ENCODE data around the gene ARL14EP. TPM values are rescaled to one million over a fixed set of nuclear protein-coding genes. Genes with fewer than 3 reads are reported as not detected.
A peak's percentile ranks its signal among the peaks of the same experiment; 100 is the strongest.

The ARL14EP gene
- 10 to 100 TPM; 11.3 to 11.8 TPM for total RNA-seq
- long read RNA-seq, transcript ARL14EP-201 (4 exons, 2,430 nt), result major isoform, 18 of 22 reads
- long read RNA-seq, partial matches to known transcripts, result 1 of 22 reads
- long read RNA-seq, other reads (novel, unspliced or antisense), result 2 of 22 reads

DNA sequence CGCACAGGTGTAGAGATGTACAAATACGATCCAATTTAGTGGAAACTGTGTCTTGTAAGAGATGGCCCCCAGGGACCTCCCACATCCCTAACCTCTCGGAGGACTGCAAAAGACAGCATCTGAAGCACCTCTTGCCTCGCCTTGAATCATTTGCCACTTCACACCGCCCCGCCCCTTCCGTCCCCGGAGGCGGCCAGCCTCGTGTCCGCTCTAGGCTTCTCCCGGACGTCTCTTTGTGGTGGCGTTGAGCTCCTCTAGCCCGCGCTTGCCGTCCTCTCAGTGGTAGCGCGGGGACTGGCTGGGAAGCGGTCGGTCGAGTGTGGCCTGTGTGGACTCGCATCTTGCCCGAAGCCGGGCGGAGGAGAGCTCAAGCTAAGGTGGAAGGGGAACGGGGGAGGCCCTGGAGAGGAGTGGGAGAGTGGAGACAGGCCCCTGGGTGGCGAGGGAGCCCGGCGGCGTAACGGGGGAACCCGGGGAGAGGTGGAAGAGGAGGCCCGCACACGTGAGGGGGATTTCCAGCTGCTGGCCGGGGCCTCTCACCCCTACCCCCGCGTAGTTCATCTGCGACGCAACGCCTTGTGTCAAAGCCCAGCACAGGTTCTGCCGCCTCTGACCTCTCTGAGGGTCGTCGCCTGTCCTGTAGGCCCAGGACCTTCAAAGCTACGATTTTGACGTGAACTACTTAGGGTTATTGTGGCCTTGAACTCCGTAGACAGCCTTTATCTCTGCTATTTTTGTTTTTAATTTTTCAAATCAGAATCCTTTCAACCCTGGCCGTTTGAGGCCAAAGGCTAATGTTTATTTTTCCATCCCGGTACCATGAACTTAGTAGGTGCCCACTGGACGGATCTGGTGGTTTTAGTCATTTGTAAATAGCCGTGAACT is at the start of gene ARL14EP:
ARL14EP (plus strand) TSS at position 279 of the 885 bp plus-strand sequence. CDS start 7,845 bp downstream, outside the sequence.
- peak; percentile 99 for ATAC-seq
- DNase-seq, result peak; percentile 93 to 95
- intact Hi-C loops (cut with DNase I, micrococcal nuclease), result no loop called here

DNA sequence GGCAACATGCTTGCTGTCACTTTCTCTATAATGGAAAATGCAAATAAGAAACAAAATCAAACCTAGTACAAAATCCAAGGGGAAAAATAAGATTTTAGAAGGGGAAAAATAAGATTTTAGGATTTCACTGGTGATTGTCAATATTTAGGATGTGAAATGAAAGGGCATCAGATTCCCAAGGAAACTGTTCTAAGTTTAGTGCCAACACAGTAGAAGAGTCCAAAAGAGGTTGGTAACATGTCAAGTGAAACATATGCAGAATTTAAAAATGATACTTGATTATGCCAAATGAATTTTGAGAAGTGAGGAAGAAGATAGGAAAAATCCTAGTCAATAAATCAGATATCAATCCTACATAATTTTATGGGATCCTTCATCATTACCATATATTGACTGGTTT is 45.7 kb upstream of the ARL14EP start:
- ATAC-seq (no peak), DNase-seq (no peak)
- intact Hi-C loops (cut with DNase I, micrococcal nuclease), result no loop called here

DNA sequence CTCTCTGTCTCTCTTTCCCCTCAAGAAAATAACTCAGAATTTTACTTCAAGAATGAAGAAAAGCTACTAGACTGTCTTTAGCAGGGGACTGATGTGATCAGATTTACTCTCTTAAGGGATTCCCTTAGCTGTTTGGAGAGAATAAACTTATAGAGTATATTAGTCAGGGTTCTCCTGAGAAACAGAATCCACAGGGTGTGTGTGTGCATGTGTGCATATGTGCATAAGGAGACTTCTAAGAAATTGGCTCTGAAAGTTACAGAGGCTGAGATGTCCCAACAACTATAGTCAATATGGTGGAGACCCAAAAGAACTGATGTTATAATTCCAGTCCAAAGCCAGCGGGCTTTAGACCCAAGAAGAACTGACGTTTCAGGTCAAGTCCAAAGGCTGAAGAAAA is 43.1 kb upstream of the ARL14EP start:
- DNase-seq (no peak), ATAC-seq (no peak)
- intact Hi-C loops (cut with DNase I, micrococcal nuclease), result no loop called here

DNA sequence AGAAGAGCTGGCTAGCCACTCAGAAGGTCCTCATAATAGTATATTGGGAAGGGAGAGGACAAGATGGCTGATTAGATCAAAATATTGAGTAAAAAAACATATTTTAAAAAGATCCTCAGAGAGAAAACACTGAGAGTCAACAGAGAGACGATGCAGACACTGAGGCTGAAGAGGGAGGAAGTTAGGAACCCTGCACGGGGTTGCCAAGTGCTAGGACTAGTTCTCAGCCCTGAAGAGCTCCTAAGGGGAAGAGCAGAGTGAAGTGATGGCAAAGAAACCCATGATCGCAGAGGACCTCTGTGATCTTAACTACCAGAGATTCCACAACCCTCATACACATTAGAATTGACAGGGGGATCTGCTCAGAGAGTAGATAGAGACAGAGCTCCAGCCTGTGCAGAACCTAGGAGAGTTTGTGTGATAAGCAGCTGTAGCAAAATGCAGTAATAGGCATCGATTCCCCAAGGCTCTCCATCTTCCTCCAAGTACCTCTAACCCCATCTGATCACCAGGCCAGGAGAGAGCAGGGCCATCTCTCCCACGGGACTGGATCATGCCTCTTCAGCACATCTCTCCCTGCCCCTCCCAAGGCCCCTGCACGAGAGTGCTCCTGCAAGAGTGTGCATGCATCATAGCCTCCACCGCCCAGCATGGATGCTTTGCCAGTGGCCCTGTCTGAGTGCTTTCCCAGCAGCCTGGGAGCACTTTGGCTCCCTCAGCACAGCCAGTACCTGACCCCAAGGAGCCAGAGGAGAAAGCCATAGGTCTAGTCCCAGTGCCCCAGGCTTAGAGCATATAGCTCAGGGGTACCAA is 41.2 kb upstream of the ARL14EP start:
- intact Hi-C loops (cut with DNase I, micrococcal nuclease), result no loop called here
- no peak for ATAC-seq
- no peak for DNase-seq

DNA sequence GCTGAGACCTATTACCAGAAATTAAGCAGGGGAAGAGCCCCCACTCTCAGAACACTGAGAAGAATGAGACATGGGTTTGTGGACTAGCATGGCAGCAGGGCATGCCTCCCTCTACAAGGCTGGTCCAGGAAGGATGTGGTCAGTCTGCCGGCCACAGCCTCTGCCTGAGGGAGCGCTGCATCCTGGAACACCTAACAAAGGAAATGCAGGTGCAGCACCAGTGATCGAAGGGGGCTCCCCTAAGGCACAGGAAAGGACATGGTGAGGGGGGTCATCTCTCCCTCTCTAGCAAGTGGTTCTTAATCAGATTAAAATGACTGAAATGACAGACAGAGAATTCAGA is 40.6 kb upstream of the ARL14EP start:
- ATAC-seq, result no peak
- no peak for DNase-seq
- intact Hi-C loops (cut with DNase I, micrococcal nuclease), result no loop called here

DNA sequence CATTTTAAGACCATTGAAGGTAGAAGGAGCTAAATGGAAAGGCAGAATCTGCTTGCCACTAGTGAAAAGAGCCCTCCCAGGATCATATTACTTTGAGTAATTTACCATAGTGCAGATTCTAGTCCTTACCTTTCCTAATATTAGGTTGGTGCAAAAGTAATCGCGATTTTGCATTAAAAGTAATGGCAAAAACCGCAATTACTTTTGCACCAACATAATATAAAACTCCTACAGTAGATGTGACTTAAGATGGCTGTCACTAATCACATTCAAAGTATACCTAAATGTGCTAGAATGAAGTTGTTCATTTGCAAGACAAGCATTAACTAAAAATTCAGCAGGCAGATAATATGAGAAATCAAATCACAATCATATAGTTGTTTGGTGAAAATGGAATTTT is 38.1 kb upstream of the ARL14EP start:
- ATAC-seq (no peak), DNase-seq (no peak)
- intact Hi-C loops (cut with DNase I, micrococcal nuclease), result no loop called here

DNA sequence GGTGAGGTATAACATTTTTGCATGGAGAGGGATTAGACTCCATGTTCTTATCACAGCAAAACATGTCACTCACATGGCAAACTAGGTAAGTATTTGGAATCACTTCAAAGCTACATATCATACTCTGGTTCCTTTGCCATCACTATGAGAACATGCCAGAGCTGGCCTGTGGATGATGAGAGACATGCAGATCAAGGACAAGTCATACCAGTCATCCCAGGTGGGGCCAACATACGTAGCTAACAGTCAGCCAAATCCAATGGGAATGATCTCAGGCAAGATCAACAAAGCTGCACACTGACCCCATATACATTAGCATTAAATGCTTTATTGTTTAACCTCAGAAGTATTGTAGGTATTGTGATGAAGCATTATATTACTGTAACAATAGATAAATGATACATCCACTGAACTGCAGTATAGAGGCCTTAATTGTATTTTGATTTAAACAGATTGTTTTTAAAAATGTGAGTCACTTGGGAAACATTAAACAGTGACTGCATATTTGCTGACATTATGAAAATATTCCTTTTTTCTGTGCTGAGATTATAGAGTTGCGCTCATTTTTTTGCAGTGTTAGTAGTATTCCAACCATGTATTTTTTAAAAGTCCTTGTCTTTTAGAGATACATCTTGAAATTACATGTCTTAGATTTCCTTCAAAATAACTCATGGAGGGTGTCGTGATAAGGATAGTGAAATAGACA is 37.3 kb upstream of the ARL14EP start:
- DNase-seq, result no peak
- no peak for ATAC-seq
- intact Hi-C loops (cut with DNase I, micrococcal nuclease), result no loop called here

DNA sequence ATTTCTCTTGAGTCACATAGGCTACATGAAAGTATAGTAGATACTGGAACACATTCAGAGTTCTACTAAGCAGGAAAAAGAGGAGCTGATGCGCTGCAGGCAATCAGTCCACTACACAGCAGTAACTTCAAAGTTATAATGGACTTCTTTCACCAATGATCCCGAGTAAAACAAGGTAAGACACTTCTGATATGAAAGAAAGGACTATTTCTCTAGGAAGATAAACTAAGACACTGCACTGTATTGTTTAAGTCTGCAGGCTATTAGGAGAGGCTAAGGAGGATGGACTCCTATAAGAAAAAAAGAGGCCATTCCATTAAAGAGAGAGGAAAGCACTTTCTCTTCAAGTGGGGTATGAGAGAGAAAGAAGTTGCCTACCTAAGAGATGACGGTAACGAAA is 31.6 kb upstream of the ARL14EP start:
- ATAC-seq, result no peak
- intact Hi-C loops (cut with DNase I, micrococcal nuclease), result no loop called here
- no peak for DNase-seq

DNA sequence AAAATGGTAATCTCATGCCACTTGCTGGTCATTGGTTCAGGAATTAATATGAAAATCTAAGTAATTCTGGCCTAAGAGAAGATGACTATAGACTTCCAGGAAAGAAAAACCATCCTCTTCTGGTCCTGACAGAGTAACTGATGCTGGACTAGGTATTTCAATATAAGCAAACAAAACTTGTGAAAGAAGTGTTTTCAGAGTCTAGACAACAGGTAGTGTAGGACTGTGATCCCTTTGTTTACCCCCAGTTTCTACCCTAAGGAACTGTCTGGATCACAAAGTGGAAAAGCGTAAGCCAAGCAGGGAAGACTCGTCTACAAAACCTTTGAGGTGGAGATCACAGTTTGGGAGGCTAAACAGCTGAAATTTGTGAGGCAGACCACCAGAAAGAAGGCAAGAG is 30.4 kb upstream of the ARL14EP start:
- intact Hi-C loops (cut with DNase I, micrococcal nuclease), result no loop called here
- no peak for ATAC-seq
- DNase-seq, result no peak

DNA sequence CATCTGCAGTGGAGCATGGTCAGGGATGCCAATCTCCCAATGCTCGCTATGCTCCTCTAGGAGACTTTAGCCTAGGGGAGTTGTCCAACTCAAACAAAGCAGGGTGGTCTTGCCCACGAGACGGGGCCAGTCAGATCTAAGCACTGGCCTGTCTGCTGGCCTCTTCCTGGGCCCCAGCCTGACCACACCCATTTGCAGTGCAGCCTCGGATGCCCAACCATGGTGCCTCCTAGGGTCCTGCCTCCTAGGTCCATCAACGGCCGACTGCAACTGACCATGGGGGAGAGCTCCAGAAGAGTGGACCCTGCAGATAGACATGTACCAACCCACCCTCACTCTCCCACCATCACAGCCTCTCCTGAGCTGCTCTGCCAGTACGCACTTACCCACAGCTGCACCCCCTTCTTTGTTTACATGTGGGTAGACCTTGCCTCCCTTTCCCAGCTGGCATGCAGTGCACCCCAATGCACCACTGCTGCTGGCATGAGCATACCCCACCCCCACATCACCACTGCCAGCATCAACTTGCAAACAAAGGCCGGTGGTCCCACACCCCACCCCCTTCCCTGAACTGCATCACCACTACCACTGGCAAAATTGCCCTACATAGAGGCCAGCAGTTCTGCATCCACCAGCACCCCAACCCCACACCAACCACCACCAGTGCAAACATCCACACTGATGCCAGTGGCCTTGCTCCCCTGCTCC is 27.6 kb upstream of the ARL14EP start:
- ATAC-seq (no peak), DNase-seq (no peak)
- intact Hi-C loops (cut with DNase I, micrococcal nuclease), result no loop called here

DNA sequence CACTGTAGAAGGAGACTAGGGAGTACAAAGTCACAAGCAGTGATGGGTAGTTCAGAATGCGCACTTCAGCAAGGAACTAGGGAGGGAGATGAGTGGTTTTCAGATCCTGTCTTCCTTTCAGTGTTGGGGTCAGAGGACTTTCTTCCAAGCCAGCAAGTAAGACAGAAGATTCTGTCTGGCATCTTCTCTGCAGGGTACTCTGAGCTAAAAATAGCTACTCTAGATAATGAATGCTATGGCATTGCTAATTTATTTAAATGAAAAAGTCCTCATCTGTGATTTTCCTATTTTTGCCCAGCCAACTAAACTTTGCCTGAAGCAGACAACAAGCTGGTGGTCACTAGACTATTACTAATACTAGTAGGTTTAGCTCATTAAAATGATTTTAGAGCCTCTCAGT is 18.3 kb upstream of the ARL14EP start:
- no peak for ATAC-seq
- DNase-seq, result no peak
- intact Hi-C loops (cut with DNase I, micrococcal nuclease), result no loop called here

DNA sequence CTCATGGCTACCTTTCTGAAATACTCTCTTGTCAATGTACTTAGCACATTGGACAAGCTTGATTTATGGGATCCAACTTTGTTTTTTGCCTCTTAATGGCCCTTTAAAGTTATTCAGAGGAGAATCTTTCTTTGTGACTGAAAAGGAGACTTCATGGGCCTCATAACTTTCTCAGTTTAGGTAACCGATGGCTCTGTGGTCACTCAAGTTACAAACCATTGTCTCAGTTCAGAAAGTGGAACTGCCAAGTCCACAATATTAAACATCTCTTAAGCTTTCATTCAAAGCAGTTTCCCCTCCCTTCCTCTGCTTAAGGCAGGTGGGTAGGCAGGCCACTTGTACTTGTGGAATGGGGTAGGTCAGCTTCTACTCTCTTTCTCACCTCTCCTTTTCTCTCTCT is 12.3 kb upstream of the ARL14EP start:
- ATAC-seq, result no peak
- intact Hi-C loops (cut with DNase I, micrococcal nuclease), result no loop called here
- DNase-seq, result no peak

DNA sequence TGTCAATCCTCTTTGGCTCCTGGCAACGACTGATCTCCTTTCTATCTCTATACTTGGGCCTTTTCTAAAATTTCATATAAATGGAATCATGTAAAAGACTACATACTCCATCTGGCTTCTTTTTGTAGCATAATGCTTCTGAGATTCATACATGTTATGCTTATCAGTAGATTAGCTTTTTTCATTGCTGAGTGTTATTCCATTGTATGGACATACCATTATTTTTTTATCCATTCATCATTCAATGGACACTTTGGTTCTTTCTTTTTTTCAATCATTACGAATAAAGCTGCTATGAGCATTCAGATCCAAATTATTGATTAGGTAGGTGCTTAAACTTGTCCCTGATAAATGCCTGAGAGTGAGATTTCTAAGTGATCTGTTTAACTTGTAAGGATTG is 11.7 kb upstream of the ARL14EP start:
- no peak for DNase-seq
- no peak for ATAC-seq
- intact Hi-C loops (cut with DNase I, micrococcal nuclease), result no loop called here

DNA sequence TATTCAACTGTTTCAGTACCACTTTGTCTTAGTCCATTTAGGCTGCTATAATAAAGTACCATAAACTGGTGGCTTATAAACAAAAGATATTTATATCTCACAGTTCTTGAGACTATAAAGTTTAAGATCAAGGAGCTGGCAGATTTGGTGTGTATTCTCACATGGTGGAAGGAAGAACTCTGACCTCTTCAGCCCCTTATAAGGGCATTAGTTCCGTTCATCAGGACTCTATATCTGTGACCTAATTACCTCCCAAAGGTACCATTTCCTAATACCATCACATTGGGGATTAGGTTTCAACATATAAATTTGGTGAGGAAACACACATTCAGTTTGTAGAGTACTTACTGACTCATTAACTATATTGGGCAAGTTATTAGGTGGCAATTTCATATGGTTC is 10.7 kb upstream of the ARL14EP start:
- intact Hi-C loops (cut with DNase I, micrococcal nuclease), result no loop called here
- ATAC-seq (no peak), DNase-seq (no peak)

DNA sequence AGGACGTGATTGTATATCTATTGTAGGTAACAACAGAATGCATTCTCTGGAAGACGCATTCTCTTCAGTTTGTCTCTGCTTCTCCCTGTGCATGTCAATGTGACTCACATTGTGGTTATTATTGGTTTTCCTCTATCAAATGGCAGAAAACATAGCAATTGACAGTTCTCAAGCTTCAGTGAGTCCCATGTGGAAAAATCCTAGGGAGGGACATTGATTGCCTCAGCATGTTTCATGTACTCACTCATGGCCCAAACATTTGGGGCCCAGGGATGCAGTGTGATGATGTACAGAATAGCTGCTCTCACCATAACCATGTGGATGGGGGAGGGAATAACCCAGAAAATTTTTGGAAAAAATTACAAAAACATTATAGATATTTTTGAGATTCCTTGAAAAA is 9.3 kb upstream of the ARL14EP start:
- ATAC-seq, result no peak

DNA sequence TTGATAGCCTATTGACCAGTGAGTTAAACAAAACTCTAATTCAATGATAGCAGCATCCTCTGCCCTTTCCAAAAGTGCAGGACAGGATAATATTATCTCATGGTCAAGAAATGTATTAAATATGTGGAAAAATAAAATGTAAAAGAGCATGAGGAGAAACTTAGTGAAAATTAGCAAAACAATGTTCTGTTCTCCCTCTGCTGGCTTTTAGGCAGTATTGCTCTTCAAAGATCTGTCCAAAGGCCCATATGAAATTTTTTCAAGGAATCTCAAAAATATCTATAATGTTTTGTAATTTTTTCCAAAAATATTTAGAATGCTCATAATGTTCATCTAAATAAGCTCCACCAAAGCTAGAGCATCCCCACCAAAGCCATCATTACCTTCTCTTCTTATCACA is 8.3 kb upstream of the ARL14EP start:
- intact Hi-C loops (cut with DNase I, micrococcal nuclease), result no loop called here
- no peak for ATAC-seq
- no peak for DNase-seq

More for the DNA sequence above, 9.3 kb upstream of the ARL14EP start:
- intact Hi-C loops (cut with DNase I, micrococcal nuclease), result no loop called here
- DNase-seq, result no peak

DNA sequence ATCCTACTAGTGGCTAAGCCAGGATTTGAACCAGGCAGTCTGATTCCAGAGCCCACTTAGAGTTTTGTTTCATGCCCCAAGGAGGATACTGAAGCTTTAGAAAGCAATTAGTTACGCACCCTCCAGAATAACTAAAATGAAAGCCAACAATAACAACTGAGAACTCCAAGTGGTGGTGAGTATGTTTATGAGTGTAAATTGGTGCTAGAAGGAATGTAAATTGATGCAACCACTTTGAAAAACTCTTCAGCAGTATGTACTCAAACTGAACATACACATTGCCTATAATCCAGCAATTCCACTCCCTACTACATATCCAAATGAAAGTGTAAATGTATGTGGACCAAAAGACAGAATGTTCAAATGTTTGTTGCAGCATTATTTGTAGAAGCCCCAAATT is 6.7 kb upstream of the ARL14EP start:
- ATAC-seq (no peak), DNase-seq (no peak)
- intact Hi-C loops (cut with DNase I, micrococcal nuclease), result no loop called here

DNA sequence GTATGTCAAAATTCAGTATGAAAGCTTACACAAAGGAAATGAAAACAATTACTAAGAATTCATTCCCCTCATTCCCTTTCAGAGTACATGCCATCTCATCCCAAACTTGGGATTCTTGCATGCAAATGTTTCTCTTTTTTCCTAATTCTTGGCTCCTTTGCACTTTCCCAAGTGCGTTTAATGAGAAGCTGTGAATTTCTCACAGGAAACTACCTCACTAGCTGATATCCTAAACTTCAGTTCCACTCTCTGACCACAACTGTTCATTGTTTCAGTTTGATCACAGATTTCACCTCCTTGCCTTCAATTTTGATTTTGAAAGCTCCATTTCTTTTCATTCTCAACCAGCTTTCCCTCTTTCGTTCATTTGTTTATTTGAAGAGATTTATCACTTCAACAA is 5.9 kb upstream of the ARL14EP start:
- intact Hi-C loops (cut with DNase I, micrococcal nuclease), result no loop called here
- DNase-seq (no peak), ATAC-seq (no peak)

DNA sequence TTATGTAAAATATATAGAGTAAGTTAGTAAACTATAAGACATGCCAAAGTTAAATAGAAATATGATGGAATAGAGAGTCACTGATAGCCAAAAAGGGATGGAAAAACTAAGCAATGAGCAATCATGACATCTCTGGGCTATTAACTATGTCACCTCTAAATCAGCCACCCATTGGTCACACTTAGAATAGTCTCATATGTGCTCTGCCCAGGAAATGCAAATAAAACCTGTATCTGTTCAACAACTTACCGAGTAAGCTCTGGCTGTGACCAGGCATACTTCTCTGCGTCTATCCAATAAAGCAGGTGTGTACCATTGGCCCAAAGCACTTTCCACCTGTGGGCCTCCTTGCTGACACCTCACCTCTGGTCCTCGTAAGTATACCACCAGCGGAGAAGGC is 1.6 kb upstream of the ARL14EP start:
- intact Hi-C loops (cut with DNase I, micrococcal nuclease), result no loop called here

More for the DNA sequence above, 1.6 kb upstream of the ARL14EP start:
- DNase-seq (no peak), ATAC-seq (no peak)
